IMR-90 (cell line): Measurements from ENCODE around the gene TINCR. TPM values are rescaled to one million over a fixed set of nuclear protein-coding genes. Genes with fewer than 3 reads are reported as not detected.

Experiments used
- ATAC-seq: fragments of 200-7000 bp; cut with Tn5 transposase; 2 replicates; pipeline ENCODE4 v1.9.1; 2020; ENCODE audit warnings: low read depth, mild to moderate bottlenecking, moderate library complexity
- BruUV-seq: library from RNA; stranded (reverse); fragments of 400-500 nt; replicated peaks from 2 replicates; lab custom pipeline; 2021; lab: Mats Ljungman, UMichigan
- CTCF ChIA-PET: fragments of 300-600 bp; formaldehyde crosslinking; extraction: SDS; loops from one replicate; lab custom pipeline; 2021; ENCODE audit warnings: antibody characterized with exemption; lab: Yijun Ruan, JAX
- POLR2A ChIA-PET: fragments of 300-600 bp; sonication (Branson Sonifier 250); formaldehyde crosslinking; loops from one replicate; lab custom pipeline; 2022; ENCODE audit warnings: antibody characterized with exemption; ENCODE audit not compliant: unreplicated experiment; lab: Charles Lee
- DNase-seq: peaks from one replicate; pipeline ENCODE4 v3.0.0; 2013
- H2AFZ ChIP-seq: replicated peaks from 2 replicates; pipeline ENCODE3; 2013; ENCODE audit warnings: low read length, mild to moderate bottlenecking; ENCODE audit not compliant: poor library complexity
- H2AK5ac ChIP-seq: 2 replicates; pipeline ENCODE4 v1.6.1; 2013; ENCODE audit warnings: low read depth, low read length, inconsistent platforms
- H2AK9ac ChIP-seq: replicated peaks from 2 replicates; pipeline ENCODE3; 2013; ENCODE audit warnings: mild to moderate bottlenecking, low read depth, low read length, moderate library complexity; ENCODE audit not compliant: poor library complexity
- H2BK120ac ChIP-seq: 2 replicates; pipeline ENCODE4 v1.6.1; 2013; ENCODE audit warnings: low read depth, low read length, inconsistent platforms
- H2BK15ac ChIP-seq: 3 replicates; pipeline ENCODE4 v1.6.1; 2013; ENCODE audit warnings: low read depth, low read length, inconsistent platforms
- H2BK20ac ChIP-seq: 2 replicates; pipeline ENCODE4 v1.6.1; 2013; ENCODE audit warnings: low read depth, mild to moderate bottlenecking, inconsistent platforms, low read length, moderate library complexity
- H2BK5ac ChIP-seq: 2 replicates; pipeline ENCODE4 v1.6.1; 2013; ENCODE audit warnings: mild to moderate bottlenecking, low read depth, low read length, inconsistent platforms; ENCODE audit not compliant: poor library complexity, severe bottlenecking
- H3K14ac ChIP-seq: replicated peaks from 2 replicates; pipeline ENCODE4 v1.6.1; 2013; ENCODE audit warnings: low read depth, low read length, inconsistent platforms
- H3K18ac ChIP-seq: 2 replicates; pipeline ENCODE4 v1.6.1; 2013; ENCODE audit warnings: low read depth, low read length, control low read depth
- H3K23ac ChIP-seq: 2 replicates; pipeline ENCODE4 v1.6.1; 2013; ENCODE audit warnings: low read depth, low read length, inconsistent platforms
- H3K27ac ChIP-seq: 2 replicates; pipeline ENCODE4 v1.5.1; 2013; ENCODE audit warnings: mild to moderate bottlenecking, control low read depth, low read length; ENCODE audit not compliant: insufficient read depth
- H3K27me3 ChIP-seq: 2 replicates; pipeline ENCODE4 v1.6.1; 2013; ENCODE audit warnings: low read length; ENCODE audit not compliant: control insufficient read depth, insufficient read depth
- H3K36me3 ChIP-seq: 2 replicates; pipeline ENCODE4 v1.6.1; 2013; ENCODE audit warnings: low read length, mixed read lengths; ENCODE audit not compliant: control insufficient read depth, insufficient read depth
- H3K4ac ChIP-seq: 2 replicates; pipeline ENCODE4 v1.6.1; 2013; ENCODE audit warnings: low read depth, low read length, inconsistent platforms
- H3K4me1 ChIP-seq: 2 replicates; pipeline ENCODE4 v1.6.1; 2013; ENCODE audit warnings: low read length, mixed read lengths; ENCODE audit not compliant: control insufficient read depth, insufficient read depth
- H3K4me2 ChIP-seq: 2 replicates; pipeline ENCODE4 v1.6.1; 2013; ENCODE audit warnings: low read depth, mild to moderate bottlenecking, control low read depth, low read length, moderate library complexity
- H3K4me3 ChIP-seq: 2 replicates; pipeline ENCODE4 v1.5.1; 2013; ENCODE audit warnings: low read depth, mild to moderate bottlenecking, control low read depth, low read length, moderate library complexity; ENCODE audit not compliant: insufficient read depth
- H3K56ac ChIP-seq: 2 replicates; pipeline ENCODE4 v1.6.1; 2013; ENCODE audit warnings: low read length, inconsistent platforms; ENCODE audit not compliant: insufficient read depth; ENCODE audit errors: extremely low read depth
- H3K79me1 ChIP-seq, 2 experiments: 2 replicates each; pipeline ENCODE4 v1.6.1; 2013; ENCODE audit warnings: low read length in 2 of 2, inconsistent platforms in 1 of 2, low read depth in 1 of 2
- H3K9ac ChIP-seq: 2 replicates; pipeline ENCODE4 v1.6.1; 2013; ENCODE audit warnings: low read depth, low read length, control low read depth
- H3K9me1 ChIP-seq: 2 replicates; pipeline ENCODE4 v1.6.1; 2013; ENCODE audit warnings: low read length, inconsistent platforms; ENCODE audit not compliant: insufficient read depth
- H3K9me3 ChIP-seq: 2 replicates; pipeline ENCODE4 v1.6.1; 2013; ENCODE audit warnings: low read length; ENCODE audit not compliant: control insufficient read depth, insufficient read depth
- H4K20me1 ChIP-seq: 2 replicates; pipeline ENCODE4 v1.6.1; 2013; ENCODE audit warnings: low read length, inconsistent platforms; ENCODE audit not compliant: insufficient read depth
- H4K5ac ChIP-seq: 2 replicates; pipeline ENCODE4 v1.6.1; 2013; ENCODE audit warnings: mild to moderate bottlenecking, low read depth, low read length, control low read depth
- H4K8ac ChIP-seq, 2 experiments: 2 replicates each; pipeline ENCODE4 v1.6.1; 2013; ENCODE audit warnings: low read depth in 2 of 2, low read length in 2 of 2, control low read depth in 1 of 2, inconsistent platforms in 1 of 2
- H4K91ac ChIP-seq: 2 replicates; pipeline ENCODE4 v1.6.1; 2013; ENCODE audit warnings: low read depth, low read length, inconsistent platforms; ENCODE audit not compliant: insufficient read depth
- MXI1 ChIP-seq: IDR thresholded peaks from 2 replicates; pipeline ENCODE4 v1.6.1; 2012; ENCODE audit warnings: low read depth, mild to moderate bottlenecking, low read length, moderate library complexity, borderline replicate concordance
- RAD21 ChIP-seq: IDR thresholded peaks from 2 replicates; pipeline ENCODE4 v1.6.1; 2012; ENCODE audit warnings: low read length, improper control_type of control experiment
- WGBS, 2 experiments: methylation state at CpG; one replicate each; pipeline versions ENCODE4 v1.1.5 to v1.1.7; 2013; ENCODE audit warnings: missing lambda C conversion rate in 2 of 2; ENCODE audit not compliant: insufficient read length in 1 of 2; ENCODE audit errors: extremely low coverage in 2 of 2; 5-methylcytosine and 5-hydroxymethylcytosine counted together
- dilution Hi-C: fragments of 300-500 bp; cut with HindIII; formaldehyde crosslinking; loops from one replicate; pipeline ENCODE4 v1.14.3; 2018; ENCODE audit warnings: low sequenced_read_pairs; ENCODE audit not compliant: unreplicated experiment
- in situ Hi-C: fragments of 300-500 bp; cut with MboI; formaldehyde crosslinking; loops from 3 replicates; pipeline ENCODE4 v1.14.3; 2019; ENCODE audit warnings: low sequenced_read_pairs, inconsistent platforms, mixed read lengths
- intact Hi-C: fragments of 100-400 bp; cut with micrococcal nuclease; formaldehyde crosslinking; loops from 2 replicates; pipeline ENCODE4 v1.10.0; 2022
- polyA plus RNA-seq, 3 experiments: library from polyadenylated mRNA; depleted of rRNA; stranded (reverse); fragments of >200 nt; gene quantifications; 2 replicates each; pipeline ENCODE4 v1.2.3, GENCODE V29; 2012; ENCODE audit warnings: low replicate concordance in 1 of 3
- total RNA-seq: library from RNA; depleted of rRNA; stranded (reverse); fragments of >200 nt; gene quantifications from 2 replicates; pipeline ENCODE4 v1.2.3, GENCODE V29; 2012
- TF ChIP-seq, protein P1 (sequence below): conservative IDR thresholded peaks from 2 replicates; pipeline ENCODE4 v1.5.1; 2012; ENCODE audit warnings: mild to moderate bottlenecking, low read depth, low read length, improper control_type of control experiment
- TF ChIP-seq, protein P2 (sequence below): fragments of 150-350 bp; IDR thresholded peaks from 2 replicates; pipeline ENCODE4 v1.6.1; 2016; ENCODE audit warnings: low read depth, mild to moderate bottlenecking, low read length, moderate library complexity, borderline replicate concordance

TINCR gene
- total and polyA plus RNA-seq, 2 of the 4 experiments (the other 2 are of a cell fraction), result 0.05 TPM; not detected in 1

DNA sequence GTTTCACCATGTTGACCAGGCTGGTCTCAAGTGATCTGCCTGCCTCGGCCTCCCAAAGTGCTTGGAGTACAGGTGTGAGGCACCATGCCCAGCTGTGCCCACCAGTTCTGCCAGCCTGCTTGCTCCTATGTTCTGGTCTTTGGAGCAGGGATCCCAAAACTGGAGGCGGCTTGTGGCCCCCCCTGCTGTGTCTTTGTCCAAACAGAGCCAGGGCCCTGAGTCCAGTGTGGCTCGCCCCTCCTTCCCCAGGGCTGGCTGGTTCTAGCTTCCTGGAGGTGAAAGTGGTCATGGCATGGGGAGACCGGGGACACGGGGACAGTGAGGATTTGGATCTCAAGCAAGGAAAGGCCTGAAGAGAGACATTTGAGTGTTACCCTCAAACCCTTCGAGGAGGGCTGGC, 11.5 kb upstream of the TINCR start:
- Histone ChIP-seq H3K23ac (no peak overlapping the region), H3K4me2 (no peak overlapping the region), H3K9me1 (no peaks in the 10 kb centered on the region), H2BK120ac (no peak overlapping the region), H2AFZ (no peak overlapping the region), H3K4me1 (no peaks in the 10 kb centered on the region), H3K9me3 (no peaks in the 10 kb centered on the region), H3K27me3 (no peaks in the 10 kb centered on the region), H2AK9ac (no peak overlapping the region), H2BK15ac (no peak overlapping the region), H3K27ac (no peak overlapping the region), H4K20me1 (no peaks in the 10 kb centered on the region; the same call in 1 of the 2 replicates), H2BK20ac (no peak overlapping the region), H3K56ac (no peak overlapping the region), H3K18ac (no peak overlapping the region), H4K91ac (no peak overlapping the region), H3K79me1 (no peaks in the 10 kb centered on the region), H3K9ac (no peak overlapping the region), H2AK5ac (no peak overlapping the region), H3K36me3 (peaks cover 3% of the 10 kb centered on the region; the same call in 1 of the 2 replicates), H3K4ac (no peak overlapping the region), H4K8ac (no peak overlapping the region), H3K14ac (no peak overlapping the region), H3K4me3 (no peak overlapping the region), H4K5ac (no peak overlapping the region), H2BK5ac (no peak overlapping the region)
- in situ Hi-C loops (loop anchor here (5.0 kb wide), 1 partner anchor 527 kb away; no protein-coding TSS in a partner anchor), dilution Hi-C loops (no loop called here), intact Hi-C loops (loop anchor here (10.0 kb wide), 1 partner anchor 204 kb away; no protein-coding TSS in a partner anchor)
- TF ChIP-seq, protein P1, sequence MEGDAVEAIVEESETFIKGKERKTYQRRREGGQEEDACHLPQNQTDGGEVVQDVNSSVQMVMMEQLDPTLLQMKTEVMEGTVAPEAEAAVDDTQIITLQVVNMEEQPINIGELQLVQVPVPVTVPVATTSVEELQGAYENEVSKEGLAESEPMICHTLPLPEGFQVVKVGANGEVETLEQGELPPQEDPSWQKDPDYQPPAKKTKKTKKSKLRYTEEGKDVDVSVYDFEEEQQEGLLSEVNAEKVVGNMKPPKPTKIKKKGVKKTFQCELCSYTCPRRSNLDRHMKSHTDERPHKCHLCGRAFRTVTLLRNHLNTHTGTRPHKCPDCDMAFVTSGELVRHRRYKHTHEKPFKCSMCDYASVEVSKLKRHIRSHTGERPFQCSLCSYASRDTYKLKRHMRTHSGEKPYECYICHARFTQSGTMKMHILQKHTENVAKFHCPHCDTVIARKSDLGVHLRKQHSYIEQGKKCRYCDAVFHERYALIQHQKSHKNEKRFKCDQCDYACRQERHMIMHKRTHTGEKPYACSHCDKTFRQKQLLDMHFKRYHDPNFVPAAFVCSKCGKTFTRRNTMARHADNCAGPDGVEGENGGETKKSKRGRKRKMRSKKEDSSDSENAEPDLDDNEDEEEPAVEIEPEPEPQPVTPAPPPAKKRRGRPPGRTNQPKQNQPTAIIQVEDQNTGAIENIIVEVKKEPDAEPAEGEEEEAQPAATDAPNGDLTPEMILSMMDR, result no peak
- TF ChIP-seq, protein P2, sequence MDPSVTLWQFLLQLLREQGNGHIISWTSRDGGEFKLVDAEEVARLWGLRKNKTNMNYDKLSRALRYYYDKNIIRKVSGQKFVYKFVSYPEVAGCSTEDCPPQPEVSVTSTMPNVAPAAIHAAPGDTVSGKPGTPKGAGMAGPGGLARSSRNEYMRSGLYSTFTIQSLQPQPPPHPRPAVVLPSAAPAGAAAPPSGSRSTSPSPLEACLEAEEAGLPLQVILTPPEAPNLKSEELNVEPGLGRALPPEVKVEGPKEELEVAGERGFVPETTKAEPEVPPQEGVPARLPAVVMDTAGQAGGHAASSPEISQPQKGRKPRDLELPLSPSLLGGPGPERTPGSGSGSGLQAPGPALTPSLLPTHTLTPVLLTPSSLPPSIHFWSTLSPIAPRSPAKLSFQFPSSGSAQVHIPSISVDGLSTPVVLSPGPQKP, result no peak
- TF ChIP-seq RAD21 (no peak), MXI1 (no peak)
- ChIA-PET POLR2A (no interaction called here), CTCF (interaction anchor here (0.6 kb wide), 1 partner anchor 18 kb away, joined by 3 read pairs; no protein-coding TSS in a partner anchor)
- no TSS peak for BruUV-seq
- ATAC-seq (no peak), DNase-seq (no peak)
- WGBS, 2 experiments, result 83% methylated on average over 1 of the region's 6 CpGs; no CpG with 5 or more reads in 1 of the 2 experiments
